ENCODE results near the gene RAB27A. TPM values are rescaled to one million over a fixed set of nuclear protein-coding genes. Genes with fewer than 3 reads are reported as not detected.

RAB27A gene
- polyA plus RNA-seq, 1 of the 3 experiments (the other 2 are of a cell fraction), result 9.6 TPM

GRCh38 chr15:55270291-55270690 is 19.3 kb downstream of the RAB27A start:
- ChIA-PET POLR2A (no interaction called here), CTCF (interaction anchor here (1.6 to 2.1 kb wide), 2 partner anchors 20 to 52 kb away, joined by 4 read pairs; no protein-coding TSS in a partner anchor)
- 87% methylated on average over 6 of the region's 6 CpGs for WGBS (ENCODE audit: low lambda C conversion rate)
- H3K27me3 ChIP-seq (ENCODE audit: insufficient read depth), result no peaks in the 10 kb centered on the region
- H3K4me2 ChIP-seq, result no peak overlapping the region
- DNase-seq, result peak; percentile 24
- H4K20me1 ChIP-seq (ENCODE audit: insufficient read depth), result no peaks in the 10 kb centered on the region
- H3F3A ChIP-seq (replicated peaks; ENCODE audit: insufficient read depth), result peaks cover 2% of the 10 kb centered on the region
- no peak overlapping the region for H3K9ac ChIP-seq
- H3K4me3 ChIP-seq (ENCODE audit: low read depth in 2 of 2, low read length in 1 of 2), result no peak overlapping the region
- H3K36me3 ChIP-seq (replicated peaks in 1 of 2; ENCODE audit: control insufficient read depth in 1 of 2, insufficient read depth in 2 of 2, low read length in 1 of 2), result peaks cover 0 to 3% of the 10 kb centered on the region in 2 experiments
- H3K79me2 ChIP-seq (ENCODE audit: insufficient read depth), result no peaks in the 10 kb centered on the region
- H3K9me2 ChIP-seq, result no peaks in the 10 kb centered on the region
- H3K4me1 ChIP-seq (ENCODE audit: control insufficient read depth in 1 of 2, insufficient read depth in 2 of 2, low read depth in 1 of 2, low read length in 1 of 2), result peaks cover 12 to 20% of the 10 kb centered on the region in 2 experiments
- 0 out of 2 replicates have a peak, but pooled peaks have one; percentile 23 for TF ChIP-seq MXI1 (IDR thresholded peaks at IDR 0.05; ENCODE audit: low read depth, low read length)
- TF ChIP-seq ELF1 (IDR thresholded peaks at IDR 0.05), result no peak
- H3K27ac ChIP-seq (ENCODE audit: low read depth in 2 of 2, low read length in 1 of 2), result peak overlapping the region in 1 of 2 experiments; percentile 20; a peak in 1 of 4 replicates
- H3K9me3 ChIP-seq, result no peaks in the 10 kb centered on the region
- H2AFZ ChIP-seq (ENCODE audit: low read depth), result no peak overlapping the region

- no peak overlapping the region for H2AFZ ChIP-seq (ENCODE audit: low read depth)
- H3F3A ChIP-seq (replicated peaks; ENCODE audit: insufficient read depth), result peaks cover 2% of the 10 kb centered on the region
- H3K27ac ChIP-seq (ENCODE audit: low read depth in 2 of 2, low read length in 1 of 2), result no peak overlapping the region
- no peak overlapping the region for H3K9ac ChIP-seq
- CTCF ChIA-PET, result no interaction called here
- no peak overlapping the region for H3K4me2 ChIP-seq
- no peaks in the 10 kb centered on the region for H3K9me3 ChIP-seq
- no peaks in the 10 kb centered on the region for H3K36me3 ChIP-seq (replicated peaks in 1 of 2; ENCODE audit: control insufficient read depth in 1 of 2, insufficient read depth in 2 of 2, low read length in 1 of 2)
- no peaks in the 10 kb centered on the region for H4K20me1 ChIP-seq (ENCODE audit: insufficient read depth)
- H3K27me3 ChIP-seq (ENCODE audit: insufficient read depth), result no peaks in the 10 kb centered on the region
- 89% methylated on average over 2 of the region's 2 CpGs for WGBS (ENCODE audit: low lambda C conversion rate)
- DNase-seq, result no peak
- no peak for TF ChIP-seq NFIC (IDR thresholded peaks at IDR 0.05; ENCODE audit: borderline replicate concordance)
- TF ChIP-seq RCOR1 (IDR thresholded peaks at IDR 0.05; ENCODE audit: low read length), result no peak
- TF ChIP-seq MEF2A (IDR thresholded peaks at IDR 0.05; ENCODE audit: borderline replicate concordance, low read depth), result no peak
- TF ChIP-seq REST (IDR thresholded peaks at IDR 0.05; ENCODE audit: low read depth, low read length), result no peak
- TF ChIP-seq GABPA (IDR thresholded peaks at IDR 0.05; ENCODE audit: low read depth), result no peak
- no peak for TF ChIP-seq TEAD4 (IDR thresholded peaks at IDR 0.05; ENCODE audit: borderline replicate concordance, insufficient read depth)
- TF ChIP-seq RFX5 (IDR thresholded peaks at IDR 0.05; ENCODE audit: low read length), result no peak
- no peak for TF ChIP-seq ELF1 (IDR thresholded peaks at IDR 0.05)
- TF ChIP-seq RXRA (IDR thresholded peaks at IDR 0.05; ENCODE audit: borderline replicate concordance, low read depth), result no peak
- no peak for TF ChIP-seq EP300 (IDR thresholded peaks at IDR 0.05; ENCODE audit: borderline replicate concordance in 1 of 2, low read depth in 1 of 2, low read length in 1 of 2)
- no peak for TF ChIP-seq POLR2AphosphoS5 (IDR thresholded peaks at IDR 0.05; ENCODE audit: low read depth, low read length)
- TF ChIP-seq EZH2phosphoT487 (IDR thresholded peaks at IDR 0.05; ENCODE audit: borderline replicate concordance, low read depth), result no peak
- TF ChIP-seq FOSL2 (IDR thresholded peaks at IDR 0.05; ENCODE audit: borderline replicate concordance, low read depth), result no peak
- no peak for TF ChIP-seq FOXJ3 (CRISPR knock-in tag; IDR thresholded peaks at IDR 0.05)
- no peak for TF ChIP-seq NRF1 (IDR thresholded peaks at IDR 0.05; ENCODE audit: low read depth, low read length)
- no peak for TF ChIP-seq TAF1 (IDR thresholded peaks at IDR 0.05; ENCODE audit: borderline replicate concordance, low read depth, low read length)
- no peak for TF ChIP-seq CHD2 (IDR thresholded peaks at IDR 0.05; ENCODE audit: low read length, partially characterized antibody)
- peaks cover 12 to 20% of the 10 kb centered on the region in 2 experiments for H3K4me1 ChIP-seq (ENCODE audit: control insufficient read depth in 1 of 2, insufficient read depth in 2 of 2, low read depth in 1 of 2, low read length in 1 of 2)
- no peak overlapping the region for H3K4me3 ChIP-seq (ENCODE audit: low read depth in 2 of 2, low read length in 1 of 2)
- no peaks in the 10 kb centered on the region for H3K9me2 ChIP-seq
- no peaks in the 10 kb centered on the region for H3K79me2 ChIP-seq (ENCODE audit: insufficient read depth)
- POLR2A ChIA-PET, result no interaction called here
These were observed 21.4 kb downstream of the RAB27A start for GRCh38 chr15:55268176-55268695.
